CD1c-positive myeloid dendritic cell (primary cell): ENCODE measurements around the gene SLC12A8.

Source experiments
- DNase-seq: peaks from one replicate; pipeline ENCODE4 v3.0.0-alpha.2; 2016; ENCODE audit errors: extremely low spot score

The SLC12A8 gene, protein sequence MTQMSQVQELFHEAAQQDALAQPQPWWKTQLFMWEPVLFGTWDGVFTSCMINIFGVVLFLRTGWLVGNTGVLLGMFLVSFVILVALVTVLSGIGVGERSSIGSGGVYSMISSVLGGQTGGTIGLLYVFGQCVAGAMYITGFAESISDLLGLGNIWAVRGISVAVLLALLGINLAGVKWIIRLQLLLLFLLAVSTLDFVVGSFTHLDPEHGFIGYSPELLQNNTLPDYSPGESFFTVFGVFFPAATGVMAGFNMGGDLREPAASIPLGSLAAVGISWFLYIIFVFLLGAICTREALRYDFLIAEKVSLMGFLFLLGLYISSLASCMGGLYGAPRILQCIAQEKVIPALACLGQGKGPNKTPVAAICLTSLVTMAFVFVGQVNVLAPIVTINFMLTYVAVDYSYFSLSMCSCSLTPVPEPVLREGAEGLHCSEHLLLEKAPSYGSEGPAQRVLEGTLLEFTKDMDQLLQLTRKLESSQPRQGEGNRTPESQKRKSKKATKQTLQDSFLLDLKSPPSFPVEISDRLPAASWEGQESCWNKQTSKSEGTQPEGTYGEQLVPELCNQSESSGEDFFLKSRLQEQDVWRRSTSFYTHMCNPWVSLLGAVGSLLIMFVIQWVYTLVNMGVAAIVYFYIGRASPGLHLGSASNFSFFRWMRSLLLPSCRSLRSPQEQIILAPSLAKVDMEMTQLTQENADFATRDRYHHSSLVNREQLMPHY

DNA sequence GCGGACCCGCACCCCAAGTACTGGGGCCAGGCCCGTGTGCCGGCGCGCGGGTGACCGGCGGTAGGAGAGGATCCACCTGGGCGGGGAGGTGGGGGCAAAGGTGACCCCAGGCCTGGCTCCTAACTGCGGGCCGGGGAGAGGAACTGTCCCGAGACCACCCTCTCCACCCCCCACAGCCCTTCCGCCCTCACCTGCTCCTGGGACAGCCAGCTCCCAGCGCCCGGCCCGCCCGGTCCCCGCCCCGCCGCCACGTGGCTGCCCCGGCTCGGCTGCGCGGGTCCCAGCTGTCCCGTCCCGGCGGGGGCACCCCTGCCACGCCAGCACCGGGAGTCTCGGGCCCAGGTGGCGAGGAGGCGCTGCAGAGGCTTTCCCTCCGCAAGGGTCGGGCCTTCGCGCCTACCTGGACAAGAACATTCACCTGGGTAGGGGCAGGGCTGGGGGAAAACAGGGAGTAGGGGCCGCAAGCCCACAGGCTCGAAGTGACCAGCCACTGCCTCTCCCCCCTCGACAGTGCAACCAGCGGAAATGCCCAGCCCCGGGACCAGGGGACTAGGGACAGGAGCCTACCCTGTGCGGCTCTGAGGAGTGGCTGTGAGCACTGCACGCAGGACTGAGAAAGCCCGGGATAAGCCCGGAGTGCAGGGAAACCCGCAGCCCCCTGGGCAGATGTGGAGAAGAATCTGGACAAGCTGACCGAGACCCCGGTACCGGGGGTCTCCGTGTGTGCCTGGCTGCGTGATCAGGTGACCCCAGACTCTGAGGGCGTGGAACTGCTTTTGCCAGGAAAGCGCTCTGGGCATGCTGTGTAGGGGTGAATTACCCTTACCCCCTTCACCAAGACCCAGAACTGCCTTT is at the start of gene SLC12A8:
TSS of gene SLC12A8 (minus strand) at position 240 of the 855 bp plus-strand sequence. CDS start 1,399 bp downstream, outside the sequence.
- no peak for DNase-seq

DNA sequence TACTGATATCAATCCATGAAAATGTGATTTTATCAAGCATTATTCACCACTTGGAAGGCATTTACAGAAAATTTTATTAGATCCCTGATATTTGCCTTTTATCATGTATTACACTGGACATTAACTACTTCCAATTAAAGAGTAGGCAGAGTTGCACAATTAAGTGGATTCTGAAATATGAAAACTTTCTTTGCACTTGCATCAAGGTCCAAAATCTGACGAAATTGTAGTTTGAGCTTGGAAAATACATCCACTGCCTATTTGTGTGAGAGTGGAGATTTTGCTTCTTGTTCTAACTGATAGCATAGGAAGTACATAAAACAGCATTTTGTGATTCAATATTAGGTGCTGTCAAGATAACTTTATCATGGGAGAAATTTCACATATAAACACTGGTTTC is 49.6 kb upstream of the SLC12A8 start:
- no peak for DNase-seq

DNA sequence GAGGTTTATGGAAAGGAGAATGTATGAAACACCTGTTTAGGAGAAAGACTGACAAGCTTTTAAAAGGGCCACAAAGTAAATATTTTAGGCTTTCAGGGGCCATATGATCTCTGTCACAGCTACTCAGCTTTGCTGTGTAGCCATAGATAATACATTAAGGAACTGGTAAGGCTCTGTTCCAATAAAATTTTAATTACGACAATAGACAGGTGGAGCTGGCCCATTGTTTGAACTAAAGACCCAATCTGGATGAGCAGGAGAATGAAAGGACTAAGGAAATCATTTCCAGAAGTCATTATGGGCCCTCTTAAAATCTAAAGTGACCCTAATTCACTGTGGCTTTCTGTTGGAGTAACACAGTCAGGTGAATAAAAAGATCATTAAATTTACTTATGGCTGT is 48.5 kb upstream of the SLC12A8 start:
- DNase-seq, result no peak

DNA sequence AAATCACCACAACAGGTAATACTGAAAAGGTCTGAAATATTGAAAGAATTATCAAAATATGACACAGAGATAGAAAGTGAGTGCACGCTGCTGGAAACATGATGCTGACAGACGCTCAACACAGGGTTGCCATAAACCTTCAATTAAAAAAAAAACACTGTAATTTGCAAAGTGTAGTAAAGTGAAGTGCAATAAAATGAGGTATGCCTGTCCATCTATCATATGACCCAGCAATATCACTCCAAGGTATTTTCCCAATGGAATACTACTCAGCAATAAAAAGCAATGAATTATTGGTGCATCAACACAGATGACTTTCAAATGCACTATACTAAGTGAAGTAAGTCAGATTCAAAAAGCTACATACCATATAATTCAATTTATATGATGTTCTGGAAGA is 47.6 kb upstream of the SLC12A8 start:
- no peak for DNase-seq

DNA sequence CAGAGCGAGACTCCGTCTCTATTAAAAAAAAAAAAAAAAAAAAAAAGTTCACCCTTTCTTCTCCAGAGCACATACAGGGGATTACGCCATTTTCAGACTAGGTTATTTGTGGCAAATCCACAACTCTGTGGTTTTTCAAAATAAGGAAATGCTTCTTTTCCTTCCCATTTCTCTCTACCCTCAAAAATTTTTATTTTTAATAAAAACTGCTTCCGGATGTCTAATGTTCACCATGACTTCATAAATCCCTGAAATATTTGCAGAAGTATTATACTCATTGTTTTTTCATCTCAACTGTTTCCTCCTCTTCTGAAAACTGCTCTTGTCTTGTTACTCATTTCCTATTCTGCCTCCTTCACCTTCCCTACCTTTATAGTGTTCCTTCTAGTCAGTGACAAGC is 45.0 kb upstream of the SLC12A8 start:
- peak; percentile 84 for DNase-seq

DNA sequence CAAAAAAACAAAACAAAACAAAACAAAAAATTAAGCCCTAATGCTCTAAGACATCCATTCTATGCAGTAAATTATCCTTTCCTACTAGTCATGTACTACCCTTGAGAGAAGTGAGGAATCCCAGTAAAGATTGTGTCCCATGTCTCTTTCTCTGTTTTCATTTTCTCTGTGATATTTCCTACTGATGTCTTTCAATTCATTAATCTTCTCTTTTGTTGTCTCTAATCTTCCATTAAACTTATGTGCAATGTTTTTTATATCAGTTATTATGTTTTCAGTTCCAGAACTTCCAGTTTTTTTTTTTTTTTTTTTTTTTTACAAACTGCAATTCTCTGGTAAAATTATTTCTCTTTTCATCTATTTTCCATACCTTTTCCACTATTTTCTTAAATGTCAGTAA is 44.1 kb upstream of the SLC12A8 start:
- no peak for DNase-seq

DNA sequence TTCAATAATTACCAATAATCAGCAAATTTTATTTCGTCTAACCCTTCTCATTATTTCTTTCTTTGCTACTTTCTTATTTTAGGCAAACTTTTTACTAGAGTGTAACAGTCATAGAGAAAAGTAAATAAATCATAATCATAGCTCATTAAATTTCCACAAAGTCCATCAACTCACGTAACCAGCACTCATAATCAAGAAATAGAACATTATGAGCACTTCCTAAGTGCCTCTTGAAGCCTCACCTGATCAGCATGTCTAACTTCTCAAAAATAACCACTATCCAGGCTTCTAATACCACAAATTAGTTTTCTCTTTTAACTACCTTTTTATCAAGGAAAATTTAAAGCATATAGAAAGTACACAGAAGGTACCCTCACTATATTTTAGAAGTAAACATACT is 38.4 kb upstream of the SLC12A8 start:
- DNase-seq, result no peak

DNA sequence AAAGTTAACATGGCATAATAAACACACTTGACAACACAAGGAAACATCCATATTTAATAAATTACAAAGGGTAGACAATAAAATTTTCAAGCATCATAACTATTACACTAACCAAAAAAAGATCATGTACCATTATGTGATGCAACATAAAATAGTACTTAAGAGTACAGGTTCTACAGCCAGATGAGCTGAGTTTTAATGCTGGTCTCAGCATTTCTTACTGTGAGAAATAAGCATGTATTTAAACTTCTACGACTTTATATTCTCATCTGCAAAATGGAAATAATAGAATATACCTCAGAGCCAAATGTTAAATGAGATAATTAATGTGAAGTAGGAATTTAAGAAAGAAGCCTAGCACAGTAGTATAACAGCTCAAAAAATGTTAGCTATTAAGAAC is 33.7 kb upstream of the SLC12A8 start:
- DNase-seq, result no peak

DNA sequence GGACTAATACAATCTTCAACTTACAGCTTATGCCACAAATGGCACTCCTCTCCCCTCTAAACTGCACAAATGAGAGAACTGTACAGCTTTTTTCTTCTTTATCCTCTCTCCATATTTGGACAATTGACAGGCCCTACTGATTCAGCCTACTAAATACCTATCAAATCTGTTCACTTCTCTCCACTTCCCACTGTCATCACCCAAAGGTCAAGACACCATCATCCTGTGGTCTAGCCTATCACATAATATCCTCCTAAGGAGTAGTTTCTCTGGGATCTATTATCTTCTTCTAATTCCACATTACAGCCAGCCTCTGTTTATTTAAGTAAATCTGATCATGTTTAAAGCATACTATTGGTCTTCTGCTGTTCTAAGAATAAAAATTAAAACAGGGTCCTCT is 33.0 kb upstream of the SLC12A8 start:
- DNase-seq, result no peak

DNA sequence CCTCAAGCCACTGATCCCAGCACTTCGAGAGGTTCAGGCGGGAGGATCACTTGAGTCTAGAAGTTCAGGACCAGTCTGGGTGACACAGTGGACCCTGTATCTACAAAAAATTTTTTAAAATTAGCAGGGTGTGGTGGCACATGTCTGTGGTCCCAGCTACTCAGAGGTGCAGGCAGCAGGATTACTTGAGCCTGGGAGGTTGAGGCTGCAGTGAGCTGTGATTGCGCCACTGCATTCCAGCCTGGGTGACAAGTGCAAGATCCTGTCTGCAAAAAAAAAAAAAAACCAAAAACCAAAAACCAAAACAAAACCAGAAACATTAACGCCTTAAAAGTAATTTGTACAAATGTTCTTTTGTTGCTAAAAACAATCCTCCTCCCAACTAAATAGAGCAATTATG is 27.9 kb upstream of the SLC12A8 start:
- no peak for DNase-seq

DNA sequence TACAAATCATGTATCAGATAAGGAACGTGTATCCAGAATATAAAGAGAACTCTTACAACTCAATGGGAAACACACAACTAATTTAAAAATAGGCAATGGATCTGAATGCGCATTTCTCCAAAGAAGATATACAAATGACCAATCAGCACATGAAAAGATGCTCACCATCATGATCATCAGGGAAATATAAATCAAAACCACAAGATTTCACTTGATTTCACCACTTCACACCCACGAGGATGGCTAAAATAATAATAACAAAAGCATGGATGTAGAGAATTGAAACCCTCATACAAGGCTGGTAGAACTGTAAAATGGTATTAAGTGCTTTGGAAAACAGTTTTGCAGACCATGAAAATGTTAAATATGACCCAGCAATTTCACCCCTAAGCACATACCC is 26.7 kb upstream of the SLC12A8 start:
- peak; percentile 6 for DNase-seq

DNA sequence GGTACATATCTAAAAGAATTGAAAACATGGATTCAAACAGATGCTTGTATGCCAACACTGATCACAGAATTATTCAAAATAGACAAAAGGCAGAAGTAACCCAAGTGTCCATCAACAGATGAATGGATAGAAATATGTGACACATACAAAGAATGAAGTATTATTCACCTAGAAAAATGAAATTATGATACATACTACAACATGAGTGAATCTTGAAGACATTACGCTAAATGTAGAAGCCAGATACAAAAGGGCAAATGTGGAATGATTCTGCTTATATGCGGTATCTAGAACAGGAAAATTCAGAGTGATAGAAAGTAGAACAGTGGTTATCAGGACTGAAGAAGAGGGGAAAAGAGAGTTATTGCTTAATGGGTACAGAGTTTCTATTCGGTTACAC is 26.2 kb upstream of the SLC12A8 start:
- DNase-seq, result no peak

DNA sequence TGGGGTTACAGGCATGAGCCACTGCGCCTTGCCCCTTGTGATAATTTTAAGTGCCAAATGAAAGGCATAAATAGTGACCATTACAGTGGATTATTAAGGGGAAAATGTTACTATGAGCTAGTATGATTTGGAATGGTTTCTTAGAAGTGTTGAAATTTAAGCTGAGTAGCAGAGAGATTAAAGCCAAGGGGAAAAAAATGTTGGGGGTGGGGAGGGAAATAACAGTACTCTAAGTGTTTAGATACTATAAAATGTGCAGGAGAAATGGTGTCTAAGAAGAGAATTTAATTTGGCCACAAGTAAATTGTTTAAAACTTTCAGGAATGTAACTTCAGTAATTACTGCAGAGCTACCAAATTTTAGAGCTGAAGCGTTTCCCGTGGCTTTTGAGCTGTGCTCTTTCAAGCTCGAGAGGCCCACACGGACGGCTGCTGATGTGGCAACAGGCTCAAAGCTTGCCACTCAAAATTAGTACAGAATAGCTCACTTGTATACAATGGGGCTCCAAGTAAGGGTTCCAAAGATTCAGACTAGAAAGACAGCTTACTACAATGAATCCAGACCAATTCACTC is 23.9 kb upstream of the SLC12A8 start:
- DNase-seq, result no peak

DNA sequence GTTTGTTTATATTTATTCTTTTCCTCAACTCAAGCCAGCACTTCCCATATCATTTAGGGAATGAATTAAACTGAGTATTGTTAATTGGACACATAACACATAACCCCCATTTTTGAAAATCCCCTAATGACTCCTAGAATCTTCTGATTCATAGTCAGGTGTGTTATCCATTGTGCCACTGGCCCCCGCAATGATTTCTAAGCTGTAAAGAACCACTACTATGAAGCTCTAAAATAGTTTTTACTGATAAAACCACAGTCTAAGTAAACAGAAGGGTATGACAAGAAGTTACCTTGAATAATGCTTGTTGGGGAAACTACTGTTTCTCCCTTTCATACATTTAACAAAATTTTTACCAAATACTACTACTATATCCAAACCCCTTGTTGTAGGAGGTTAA is 22.3 kb upstream of the SLC12A8 start:
- no peak for DNase-seq

DNA sequence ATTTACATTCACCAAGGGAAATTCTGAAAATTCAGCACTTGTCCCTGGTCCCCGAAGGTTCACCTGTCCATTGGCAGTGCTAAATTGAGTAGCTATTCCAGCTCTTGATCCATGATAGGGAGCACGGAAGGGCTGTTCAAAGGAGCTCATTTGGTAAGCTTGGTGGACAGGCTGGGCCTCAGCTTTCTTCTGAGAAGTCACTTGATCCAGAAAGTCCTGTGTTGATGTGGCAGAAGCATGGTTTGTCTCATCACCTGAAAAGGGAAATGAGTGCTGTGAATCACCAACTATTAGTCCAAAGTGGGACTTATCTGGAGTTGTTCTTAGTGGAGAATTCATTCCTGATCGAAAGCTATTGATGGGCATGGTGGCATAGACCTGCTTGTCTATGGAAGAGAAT is 19.9 kb upstream of the SLC12A8 start:
- DNase-seq, result no peak

DNA sequence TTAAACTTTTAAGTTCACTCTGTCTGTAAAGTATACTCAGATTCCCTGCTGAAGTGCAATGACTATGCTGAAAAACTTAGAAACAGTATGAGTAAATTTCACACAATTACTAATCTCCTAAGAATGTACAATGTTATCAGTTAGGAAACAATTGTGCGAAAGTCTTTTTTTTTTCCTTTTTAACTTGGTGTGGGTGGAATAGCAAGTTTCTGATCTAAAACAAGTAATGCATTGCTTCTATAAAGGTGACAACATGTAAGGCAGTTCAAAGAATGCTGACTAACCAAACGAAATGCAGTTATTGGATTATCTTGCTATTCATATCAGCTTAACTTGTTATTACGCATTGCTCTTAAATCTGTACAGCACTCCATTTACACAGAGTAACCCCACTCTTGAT is 19.3 kb upstream of the SLC12A8 start:
- DNase-seq, result no peak

DNA sequence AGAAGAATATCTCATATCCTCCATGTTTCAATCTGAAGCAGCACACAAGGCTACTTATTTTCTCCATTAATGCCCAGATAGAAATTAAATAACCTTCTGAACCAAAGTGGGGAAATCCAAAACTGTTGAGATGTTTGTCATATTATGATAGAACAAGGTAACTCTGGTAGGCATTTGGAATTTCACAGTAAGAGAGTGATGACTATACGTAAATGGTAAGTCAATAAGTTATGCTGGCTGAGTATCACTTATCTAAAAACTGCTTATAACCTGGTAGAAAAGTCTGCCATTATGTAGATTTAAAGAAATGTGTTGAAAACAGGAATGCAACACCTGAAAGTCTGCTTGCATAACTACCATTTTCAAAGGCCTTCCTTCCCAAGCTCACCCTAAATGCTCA is 17.2 kb upstream of the SLC12A8 start:
- no peak for DNase-seq

DNA sequence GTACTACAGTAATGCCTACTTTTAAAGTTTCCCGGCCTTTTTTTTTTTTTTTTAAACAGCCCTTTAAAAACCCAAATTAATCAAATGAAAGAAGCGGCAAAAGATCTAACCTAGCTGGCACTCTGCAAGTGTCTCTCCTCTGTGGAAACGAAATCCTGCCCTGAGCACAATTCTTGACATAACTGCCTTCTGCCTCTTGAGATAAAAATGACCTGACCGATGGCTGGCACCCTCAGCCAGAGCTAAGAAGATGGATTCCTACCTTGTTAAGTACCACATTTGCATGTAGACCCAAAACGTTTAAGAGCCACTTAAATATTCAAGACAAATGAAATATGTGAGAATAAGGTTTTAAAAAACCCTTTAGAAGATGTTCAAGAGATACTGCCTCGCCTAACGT is 16.6 kb upstream of the SLC12A8 start:
- no peak for DNase-seq

DNA sequence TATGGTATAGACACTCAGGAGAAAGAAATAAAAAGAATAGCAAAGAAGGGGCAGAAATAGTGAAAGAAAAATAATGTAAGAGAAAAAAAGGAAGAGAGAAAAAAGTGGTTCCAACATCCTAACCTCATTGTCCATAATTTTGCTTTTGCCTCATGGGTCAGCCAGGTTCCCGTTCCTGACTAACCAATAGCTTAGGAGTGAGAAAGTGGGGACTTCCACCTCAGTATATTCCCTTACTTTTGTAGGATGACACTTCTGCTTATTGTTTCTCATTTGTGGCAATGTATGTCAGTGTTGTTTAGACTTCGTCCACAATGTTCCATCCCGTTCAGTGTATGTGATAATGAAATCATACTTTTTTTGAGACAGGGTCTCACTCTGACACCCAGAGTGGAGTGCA is 9.3 kb upstream of the SLC12A8 start:
- peak; percentile 10 for DNase-seq

DNA sequence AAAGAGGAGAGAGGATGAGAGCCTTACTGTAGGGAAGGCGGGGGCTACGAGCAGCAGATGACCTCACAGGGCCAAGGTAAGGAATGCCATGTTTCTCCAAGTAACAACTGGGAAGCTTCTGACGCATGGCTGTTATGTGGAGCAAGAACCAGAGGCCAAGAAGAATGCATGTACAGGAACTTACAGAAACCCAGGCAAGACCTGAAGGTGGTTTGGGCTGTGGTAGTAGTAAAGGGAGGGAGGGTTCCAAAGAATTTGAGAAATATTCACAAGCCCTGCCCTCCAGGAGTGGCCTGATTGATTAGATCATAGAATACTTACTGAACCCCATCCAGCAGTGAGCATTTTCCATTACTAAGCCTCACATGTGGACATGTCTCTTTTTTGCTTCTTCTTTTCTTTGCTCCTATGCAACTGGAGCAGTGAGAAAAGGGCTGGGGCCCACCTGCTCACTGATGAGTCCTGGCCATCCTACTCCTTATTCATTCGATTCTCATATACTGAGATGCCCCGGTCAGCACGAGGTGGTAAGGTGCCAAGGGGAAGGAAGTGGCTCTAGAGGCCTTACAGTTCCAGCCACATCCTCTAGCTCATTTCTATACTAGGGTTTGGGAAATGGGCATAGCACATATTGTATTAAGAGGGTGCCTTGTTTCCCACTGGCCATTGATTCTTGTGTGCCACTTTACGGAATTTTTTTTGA is 8.3 kb upstream of the SLC12A8 start:
- DNase-seq, result peak; percentile 17

DNA sequence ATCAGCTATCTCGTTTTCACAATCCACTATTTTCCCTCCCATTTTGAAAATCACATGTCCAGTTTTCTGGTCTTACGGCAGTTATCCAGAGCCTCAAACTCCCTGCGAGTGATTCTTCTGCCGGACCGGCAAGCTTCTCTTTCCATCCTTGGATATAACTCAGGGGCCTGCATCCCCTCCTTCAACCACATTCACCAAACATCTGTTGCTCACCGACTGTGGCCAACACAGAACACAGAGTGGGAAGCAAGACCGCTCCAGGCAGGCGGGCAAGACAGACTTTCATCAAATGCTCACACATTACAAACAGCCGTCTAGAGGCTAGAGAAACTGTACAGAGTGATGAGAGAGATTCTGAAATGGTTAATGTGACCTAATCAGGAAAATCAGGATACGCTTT is 7.6 kb upstream of the SLC12A8 start:
- DNase-seq, result no peak
